Fibroblast of skin of right biceps (primary cell): Measurements from ENCODE around the gene ASL.
"Not testable (repeated sequence)": the region's sequence is repeated elsewhere in the genome, so short reads cannot be mapped to it uniquely, and the experiment has no call there.

Source experiments
- DNase-seq: peaks from one replicate; pipeline ENCODE4 v3.0.0-alpha.2; 2013

ASL gene

DNA sequence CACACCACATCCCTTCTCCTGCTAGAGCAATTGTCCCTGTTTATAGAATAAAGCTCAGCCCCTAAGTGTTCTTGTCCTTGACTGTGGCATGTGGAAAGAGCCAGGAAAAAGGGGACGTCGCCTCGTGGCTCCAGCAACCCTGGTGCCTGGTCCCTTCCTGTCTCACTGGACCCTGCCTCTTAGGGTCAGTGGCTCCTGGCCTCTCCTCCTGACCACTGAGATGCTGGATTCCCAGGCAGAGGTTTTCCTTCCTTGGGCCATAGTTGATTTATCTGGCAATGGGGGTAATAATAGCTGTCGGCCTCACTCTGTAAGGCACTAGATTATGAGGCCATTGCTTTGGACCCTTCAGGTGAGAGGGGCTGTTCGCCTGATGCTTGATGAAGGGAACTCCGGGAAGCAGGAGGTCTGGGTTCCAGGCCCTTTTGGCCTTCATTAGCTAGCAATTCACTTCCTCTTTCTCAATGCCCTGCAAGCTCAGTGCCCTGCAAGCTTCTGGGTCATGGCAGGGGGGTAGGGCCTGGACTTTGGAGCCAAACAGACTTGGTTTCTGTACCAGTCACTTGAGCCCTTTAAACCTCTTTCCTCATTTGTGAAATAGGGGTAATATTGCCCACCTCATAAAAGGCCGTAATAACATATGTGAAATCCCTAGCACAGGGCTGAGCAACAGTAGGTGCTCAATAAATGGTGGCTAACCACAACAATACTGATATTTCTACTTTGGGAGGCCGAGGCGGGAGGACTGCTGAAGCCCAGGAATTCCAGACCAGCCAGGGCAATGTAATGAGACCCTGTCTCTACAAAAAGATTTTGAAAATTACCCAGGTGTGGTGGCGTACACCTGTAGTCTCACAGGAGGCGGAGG lies 1.1 kb downstream of the ASL start:
- DNase-seq: no peak

DNA sequence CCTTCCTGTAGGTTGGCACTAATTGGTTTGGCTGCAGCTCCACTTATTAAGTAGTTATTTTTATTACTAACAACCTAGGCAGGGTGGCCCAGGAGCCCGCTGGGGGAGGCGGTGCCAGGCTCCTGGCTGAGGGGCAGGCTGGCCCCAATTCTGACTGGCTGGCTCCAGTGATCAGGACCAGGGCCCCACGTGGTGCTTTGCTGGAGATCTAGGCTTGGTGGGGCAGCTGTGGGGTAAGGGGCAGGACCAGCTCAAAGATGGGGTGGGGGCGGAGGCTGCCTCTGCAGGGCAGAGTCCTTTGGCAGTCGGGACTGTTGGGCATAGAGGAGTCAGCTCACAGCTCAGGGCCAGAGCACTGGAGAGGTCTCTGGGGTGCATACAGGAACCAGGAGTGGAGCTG lies 2.4 kb downstream of the ASL start:
- no peak for DNase-seq

GRCh38 chr7:66082083-66082482 lies 6.5 kb downstream of the ASL start:
- DNase-seq: no peak

GRCh38 chr7:66082886-66083415 lies 7.3 kb downstream of the ASL start:
- DNase-seq: no peak

DNA sequence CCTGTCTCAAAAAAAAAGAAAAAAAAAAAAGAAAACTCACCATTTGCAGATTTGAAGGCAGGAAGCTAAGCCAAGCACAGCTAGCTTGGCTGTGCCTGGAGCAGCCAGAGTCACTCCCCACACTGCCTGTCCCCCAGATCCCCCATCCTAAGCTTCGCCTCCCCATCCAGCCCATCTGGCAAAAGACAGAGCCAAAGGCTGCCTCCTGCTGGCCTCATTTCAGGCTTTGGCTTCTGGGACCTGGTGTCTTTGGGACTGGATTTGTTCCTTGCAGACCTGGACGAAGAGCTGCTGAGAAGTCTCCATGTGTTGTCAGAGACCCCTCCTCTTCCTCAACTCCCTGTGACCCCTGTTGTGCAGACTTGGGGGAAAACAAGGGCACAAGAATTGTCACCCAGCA lies 8.1 kb downstream of the ASL start:
- no peak for DNase-seq

- DNase-seq: no peak
Observed at GRCh38 chr7:66088861-66089838, 13.5 kb downstream of the ASL start.

- DNase-seq: no peak
Observed at GRCh38 chr7:66092654-66093053, 17.0 kb downstream of the ASL start.

DNA sequence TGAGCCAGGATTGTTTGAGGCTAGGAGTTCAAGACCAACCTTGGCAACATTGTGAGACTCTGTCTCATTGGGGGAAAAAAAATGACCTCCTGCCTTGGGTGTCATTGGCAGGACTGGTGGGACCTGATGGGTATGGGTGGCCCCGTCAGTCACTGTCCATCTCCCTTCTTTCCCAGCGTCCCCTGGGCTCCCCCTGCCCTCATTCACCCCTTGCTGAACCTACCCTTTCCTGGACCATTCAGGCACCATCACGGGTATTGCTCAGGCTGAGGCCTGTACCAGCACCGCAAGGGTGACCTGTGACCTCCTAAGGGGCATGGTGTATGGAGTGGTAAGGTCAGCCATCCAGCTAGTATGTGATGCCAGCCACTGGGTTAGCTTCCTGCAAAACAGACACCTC lies 19.4 kb downstream of the ASL start:
- no peak for DNase-seq

DNA sequence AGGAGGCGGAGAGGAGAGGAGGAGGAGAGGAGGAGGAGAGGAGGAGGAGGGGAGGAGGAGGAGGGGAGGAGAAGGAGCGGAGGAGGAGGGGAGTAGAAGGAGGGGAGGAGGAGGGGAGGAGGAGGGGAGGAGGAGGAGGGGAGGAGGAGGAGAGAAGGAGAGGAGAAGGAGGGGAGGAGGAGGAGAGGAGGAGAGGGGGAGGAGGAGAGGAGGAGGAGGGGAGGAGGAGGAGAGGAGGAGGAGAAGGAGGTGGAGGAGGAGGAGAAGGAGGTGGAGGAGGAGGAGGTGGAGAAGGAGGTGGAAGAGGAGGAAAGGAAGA lies 23.6 kb downstream of the ASL start:
- DNase-seq: peak; percentile 40

DNA sequence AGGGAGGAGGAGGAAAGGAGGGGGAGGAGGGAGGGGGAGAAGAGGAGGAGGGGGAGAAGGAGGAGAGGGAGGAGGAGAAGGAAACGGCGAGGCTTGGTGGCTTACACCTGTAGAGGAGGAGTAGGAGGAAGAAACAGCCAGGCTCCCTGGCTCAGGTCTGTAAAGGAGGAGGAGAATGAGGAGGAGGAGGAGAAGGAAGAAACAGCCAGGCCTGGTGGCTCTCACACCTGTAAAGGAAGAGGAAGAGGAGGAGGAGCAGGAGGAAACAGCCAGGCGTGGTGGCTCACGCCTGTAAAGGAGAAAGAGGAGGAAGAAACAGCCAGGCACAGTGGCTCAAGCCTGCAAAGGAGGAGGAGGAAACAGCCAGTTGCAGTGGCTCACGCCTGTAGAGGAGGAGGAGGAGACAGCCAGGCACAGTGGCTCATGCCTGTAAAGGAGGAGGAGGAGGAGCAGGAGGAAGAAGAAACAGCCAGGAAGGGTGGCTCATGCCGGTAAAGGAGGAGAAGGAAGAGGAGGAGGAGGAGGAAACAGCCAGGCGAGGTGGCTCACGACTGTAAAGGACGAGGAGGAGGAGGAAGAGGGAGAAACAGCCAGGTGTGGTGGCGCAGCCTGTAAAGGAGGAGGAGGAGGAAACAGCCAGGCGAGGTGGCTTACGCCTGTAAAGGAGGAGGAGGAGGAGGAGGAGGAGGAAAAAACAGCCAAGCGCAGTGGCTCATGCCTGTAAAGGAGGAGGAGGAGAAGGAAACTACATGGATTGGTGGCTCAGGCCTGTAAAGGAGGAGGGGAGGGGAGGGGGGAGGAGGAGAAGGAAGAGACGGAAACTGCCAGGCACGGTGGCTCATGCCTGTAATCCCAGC lies 24.2 kb downstream of the ASL start:
- DNase-seq: peak; percentile 92

DNA sequence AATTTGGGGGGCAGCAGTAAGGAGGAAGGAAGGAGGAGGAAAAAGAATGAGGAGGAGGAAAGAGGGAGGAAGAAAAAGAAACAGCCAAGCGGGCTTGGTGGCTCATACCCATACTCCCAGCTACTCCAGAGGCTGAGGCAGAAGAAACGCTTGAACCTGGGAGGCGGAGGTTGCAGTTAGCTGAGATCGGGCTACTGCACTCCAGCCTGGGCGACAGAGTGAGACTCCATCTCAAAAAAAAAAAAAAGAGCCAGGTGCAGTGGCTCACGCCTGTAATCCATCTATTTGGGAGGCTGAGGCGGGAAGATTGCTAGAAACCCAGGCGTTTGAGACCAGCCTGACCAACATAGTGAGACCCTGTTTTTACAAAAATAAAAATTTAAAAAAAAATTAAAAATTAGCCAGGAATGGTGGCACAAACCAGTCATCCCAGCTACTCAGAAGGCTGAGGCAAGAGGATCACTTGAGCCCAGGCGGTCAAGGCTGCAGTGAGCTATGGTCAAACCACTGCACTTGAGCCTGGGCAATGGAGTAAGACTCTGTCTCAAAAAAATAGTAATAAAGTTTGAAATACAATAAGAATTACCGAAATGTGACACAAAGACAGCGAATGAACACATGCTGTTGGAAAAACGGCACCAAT lies 24.9 kb downstream of the ASL start:
- DNase-seq: no peak

DNA sequence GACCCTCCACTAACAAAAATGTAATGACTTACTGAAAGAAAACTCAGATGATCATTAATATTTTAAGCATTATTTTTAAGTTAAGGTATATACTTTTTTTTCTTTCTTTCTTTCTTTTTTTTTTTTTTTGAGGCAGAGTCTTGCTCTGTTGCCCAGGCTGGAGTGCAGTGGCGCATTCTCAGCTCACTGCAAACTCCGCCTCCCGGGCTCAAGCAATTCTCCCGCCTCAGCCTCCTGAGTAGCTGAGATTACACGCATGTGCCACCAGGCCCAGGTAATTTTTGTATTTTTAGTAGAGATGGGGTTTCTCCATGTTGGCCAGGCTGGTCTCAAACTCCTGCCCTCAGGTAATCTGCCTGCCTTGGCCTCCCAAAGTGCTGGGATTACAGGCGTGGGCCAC lies 26.5 kb downstream of the ASL start:
- DNase-seq: not testable (repeated sequence)

DNA sequence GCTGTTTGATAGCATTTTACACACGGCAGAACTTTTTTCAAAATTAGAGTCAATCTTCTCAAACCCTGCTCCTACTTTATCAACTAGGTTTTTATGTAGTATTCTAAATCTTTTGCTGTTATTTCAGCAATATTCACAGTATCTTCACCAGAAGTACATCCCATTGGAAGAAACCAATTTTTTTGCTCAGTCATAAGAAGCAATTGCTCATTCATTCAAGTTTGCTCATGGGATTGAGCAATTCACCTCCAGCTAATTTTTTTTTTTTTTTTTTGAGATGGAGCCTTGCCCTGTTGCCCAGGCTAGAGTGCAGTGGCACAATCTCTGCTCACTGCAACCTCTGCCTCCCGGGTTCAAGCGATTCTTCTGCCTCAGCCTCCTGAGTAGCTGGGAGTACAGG lies 28.4 kb downstream of the ASL start:
- DNase-seq: peak; percentile 25

GRCh38 chr7:66105263-66105748 lies 29.7 kb downstream of the ASL start:
- DNase-seq: no peak

- DNase-seq: not testable (repeated sequence)
Observed at GRCh38 chr7:66108410-66108809, 32.8 kb downstream of the ASL start.

DNA sequence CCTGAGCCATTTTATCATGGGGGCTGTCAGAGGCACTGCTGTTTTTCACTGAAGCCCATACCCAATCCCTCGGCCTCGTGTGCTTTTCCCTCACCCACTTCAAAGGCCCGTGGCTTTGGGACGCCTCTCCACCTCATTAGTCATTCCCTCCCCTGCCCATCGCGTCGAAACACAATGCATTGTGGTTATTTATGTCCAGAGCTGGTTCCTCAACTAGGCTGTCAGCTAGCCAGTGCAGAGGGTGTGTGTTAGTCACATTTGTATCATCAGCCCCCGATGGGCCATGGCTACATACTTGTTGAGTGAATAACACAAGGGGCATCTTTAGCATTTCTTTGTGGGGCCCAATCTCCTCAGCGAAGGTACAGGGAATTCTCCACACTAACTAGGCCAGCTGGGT lies 35.2 kb downstream of the ASL start:
- DNase-seq: peak; percentile 98

DNA sequence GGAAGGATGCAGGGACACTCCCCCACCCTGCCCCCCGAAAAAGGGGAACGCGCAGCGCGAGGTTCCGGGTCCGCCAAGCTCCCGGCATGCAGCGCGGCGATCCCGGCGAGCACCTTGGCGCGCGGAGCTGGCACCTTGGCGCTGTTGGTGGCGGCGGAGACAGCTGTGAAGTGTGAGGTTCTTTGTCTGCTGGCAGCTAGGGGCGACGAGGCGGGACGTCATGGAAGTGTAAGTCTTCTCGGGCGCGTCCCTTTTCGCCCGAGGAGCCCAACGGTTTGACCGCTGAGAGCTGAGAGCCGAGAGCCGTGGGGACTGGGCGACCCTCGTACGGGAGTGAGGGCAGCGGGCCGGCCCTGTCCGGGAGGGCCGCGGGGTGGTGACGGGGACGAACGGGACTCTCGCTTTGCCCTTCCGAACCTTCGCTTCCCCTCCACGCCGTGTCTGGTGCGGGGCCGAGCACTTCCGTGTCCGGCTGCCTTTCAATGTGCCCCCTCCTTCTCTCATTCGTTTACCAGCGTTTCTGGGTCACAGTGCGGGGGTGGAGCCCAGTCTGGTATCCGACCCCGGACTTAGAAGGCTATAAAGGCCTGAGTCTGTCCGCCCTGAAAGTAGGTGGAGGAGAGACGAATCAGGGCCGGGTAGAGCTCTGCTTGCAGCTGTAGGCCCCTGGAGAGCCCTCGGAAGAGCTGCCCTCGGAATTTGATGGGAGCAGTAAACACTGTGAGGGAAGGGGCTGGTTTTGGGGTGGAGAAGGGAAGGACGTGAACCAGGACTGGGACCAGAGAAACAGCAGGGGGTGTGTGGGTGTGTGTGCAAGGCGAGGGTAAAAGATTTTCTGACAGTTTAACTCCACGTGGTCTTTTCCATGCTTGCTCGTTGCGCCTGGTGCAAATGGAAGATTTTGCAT lies 39.4 kb downstream of the ASL start, which contains the start of gene CRCP:
CRCP (plus strand) TSS at position 105 of the 907 bp plus-strand sequence; CDS start at position 221, 116 bp downstream.
- DNase-seq: peak; percentile 75

GRCh38 chr7:66116680-66117420 lies 41.2 kb downstream of the ASL start:
- DNase-seq: not testable (repeated sequence)

DNA sequence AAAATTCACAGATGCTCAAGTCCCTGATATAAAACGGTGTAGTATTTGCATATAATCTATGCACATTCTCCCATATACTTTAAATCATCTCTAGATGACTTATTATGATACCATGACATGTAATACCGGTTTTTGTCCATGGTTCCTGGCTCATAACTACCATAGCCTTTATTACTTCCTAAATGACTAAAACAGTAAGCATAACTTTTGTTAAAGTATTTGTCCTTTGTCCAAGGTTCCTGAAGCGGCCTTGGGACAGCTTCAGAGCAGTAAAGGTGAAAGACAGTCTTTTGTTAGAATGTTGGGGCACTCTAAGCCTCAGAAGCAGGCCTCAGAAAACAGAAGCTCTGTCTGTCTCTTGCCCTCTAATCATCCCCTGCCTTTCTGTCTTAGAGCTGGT lies 43.0 kb downstream of the ASL start:
- no peak for DNase-seq
